ENCODE data around the gene MCF2L. TPM values are rescaled to one million over a fixed set of nuclear protein-coding genes. Genes with fewer than 3 reads are reported as not detected.
"Not testable (repeated sequence)": the region's sequence is repeated elsewhere in the genome, so short reads cannot be mapped to it uniquely, and the experiment has no call there.

Gene MCF2L
- polyA plus RNA-seq, 2 donors, result 10.9 to 19.4 TPM

- Histone ChIP-seq H3K27me3 (ENCODE audit: control insufficient read depth in 1 of 2, insufficient read depth in 2 of 2, low read length in 2 of 2) (no peaks in the 10 kb centered on the region), H3K4me1 (ENCODE audit: control insufficient read depth in 2 of 2, insufficient read depth in 2 of 2, low read length in 1 of 2) (no peaks in the 10 kb centered on the region), H3K4me3 (ENCODE audit: low read depth in 1 of 2, low read length in 2 of 2) (no peak overlapping the region), H3K9me3 (ENCODE audit: control insufficient read depth in 2 of 2, insufficient read depth in 1 of 2, low read depth in 1 of 2, low read length in 1 of 2) (no peaks in the 10 kb centered on the region), H3K36me3 (ENCODE audit: control insufficient read depth in 2 of 2, insufficient read depth in 2 of 2, low read length in 1 of 2) (no peaks in the 10 kb centered on the region), H3K27ac (ENCODE audit: low read depth in 2 of 2, low read length in 1 of 2) (no peak overlapping the region)
- WGBS, 2 donors, result 70 to 78% methylated on average over 12 of the region's 12 CpGs
Observed at GRCh38 chr13:113102727-113103126, 133.7 kb downstream of the MCF2L start.

GRCh38 chr13:113103646-113104045, 134.6 kb downstream of the MCF2L start:
- no peaks in the 10 kb centered on the region for H3K9me3 ChIP-seq (ENCODE audit: control insufficient read depth in 2 of 2, insufficient read depth in 1 of 2, low read depth in 1 of 2, low read length in 1 of 2)
- H3K27ac ChIP-seq (ENCODE audit: low read depth in 2 of 2, low read length in 1 of 2), result no peak overlapping the region
- 62% methylated on average over 8 to 9 of the region's 9 CpGs for WGBS, 2 donors
- no peaks in the 10 kb centered on the region for H3K4me1 ChIP-seq (ENCODE audit: control insufficient read depth in 2 of 2, insufficient read depth in 2 of 2, low read length in 1 of 2)
- no peak overlapping the region for H3K4me3 ChIP-seq (ENCODE audit: low read depth in 1 of 2, low read length in 2 of 2)
- H3K27me3 ChIP-seq (ENCODE audit: control insufficient read depth in 1 of 2, insufficient read depth in 2 of 2, low read length in 2 of 2), result no peaks in the 10 kb centered on the region
- H3K36me3 ChIP-seq (ENCODE audit: control insufficient read depth in 2 of 2, insufficient read depth in 2 of 2, low read length in 1 of 2), result no peaks in the 10 kb centered on the region

- WGBS, 2 donors, result 42 to 49% methylated on average over 17 of the region's 17 CpGs
- Histone ChIP-seq H3K27ac (ENCODE audit: low read depth in 2 of 2, low read length in 1 of 2) (no peak within 1 kb of the TSS), H3K9me3 (ENCODE audit: control insufficient read depth in 2 of 2, insufficient read depth in 1 of 2, low read depth in 1 of 2, low read length in 1 of 2) (peaks cover 0 to 4% of the 10 kb centered on the region in 2 donors), H3K4me3 (ENCODE audit: low read depth in 1 of 2, low read length in 2 of 2) (no peak within 1 kb of the TSS), H3K27me3 (ENCODE audit: control insufficient read depth in 1 of 2, insufficient read depth in 2 of 2, low read length in 2 of 2) (peaks cover 0 to 11% of the 10 kb centered on the region in 2 donors), H3K36me3 (ENCODE audit: control insufficient read depth in 2 of 2, insufficient read depth in 2 of 2, low read length in 1 of 2) (no peaks in the 10 kb centered on the region), H3K4me1 (ENCODE audit: control insufficient read depth in 2 of 2, insufficient read depth in 2 of 2, low read length in 1 of 2) (peaks cover 3 to 7% of the 10 kb centered on the region in 2 donors)
Observed at GRCh38 chr13:113105032-113105920, 136.3 kb downstream of the MCF2L start, which contains the start of gene F7. TSS of gene F7 (plus strand) at chr13:113105791. CDS start at chr13:113105842, 51 bp downstream.

GRCh38 chr13:113105921-113106452, 137.0 kb downstream of the MCF2L start:
- peaks cover 3 to 14% of the 10 kb centered on the region in 2 donors for H3K27me3 ChIP-seq (ENCODE audit: control insufficient read depth in 1 of 2, insufficient read depth in 2 of 2, low read length in 2 of 2)
- H3K27ac ChIP-seq (ENCODE audit: low read depth in 2 of 2, low read length in 1 of 2), result no peak overlapping the region
- H3K9me3 ChIP-seq (ENCODE audit: control insufficient read depth in 2 of 2, insufficient read depth in 1 of 2, low read depth in 1 of 2, low read length in 1 of 2), result peaks cover 0 to 4% of the 10 kb centered on the region in 2 donors
- peaks cover 8 to 11% of the 10 kb centered on the region in 2 donors for H3K4me1 ChIP-seq (ENCODE audit: control insufficient read depth in 2 of 2, insufficient read depth in 2 of 2, low read length in 1 of 2)
- H3K36me3 ChIP-seq (ENCODE audit: control insufficient read depth in 2 of 2, insufficient read depth in 2 of 2, low read length in 1 of 2), result no peaks in the 10 kb centered on the region
- no peak overlapping the region for H3K4me3 ChIP-seq (ENCODE audit: low read depth in 1 of 2, low read length in 2 of 2)
- WGBS, 2 donors, result 43 to 53% methylated on average over 16 of the region's 16 CpGs

GRCh38 chr13:113106711-113107351, 137.8 kb downstream of the MCF2L start:
- Histone ChIP-seq H3K27ac (ENCODE audit: low read depth in 2 of 2, low read length in 1 of 2) (no peak overlapping the region), H3K27me3 (ENCODE audit: control insufficient read depth in 1 of 2, insufficient read depth in 2 of 2, low read length in 2 of 2) (peaks cover 3 to 14% of the 10 kb centered on the region in 2 donors), H3K36me3 (ENCODE audit: control insufficient read depth in 2 of 2, insufficient read depth in 2 of 2, low read length in 1 of 2) (no peaks in the 10 kb centered on the region), H3K4me3 (ENCODE audit: low read depth in 1 of 2, low read length in 2 of 2) (no peak overlapping the region), H3K9me3 (ENCODE audit: control insufficient read depth in 2 of 2, insufficient read depth in 1 of 2, low read depth in 1 of 2, low read length in 1 of 2) (peaks cover 0 to 4% of the 10 kb centered on the region in 2 donors), H3K4me1 (ENCODE audit: control insufficient read depth in 2 of 2, insufficient read depth in 2 of 2, low read length in 1 of 2) (peaks cover 8 to 11% of the 10 kb centered on the region in 2 donors)
- 76 to 80% methylated on average over 21 to 25 of the region's 25 CpGs for WGBS, 2 donors

- 96 to 98% methylated on average over 10 to 26 of the region's 27 CpGs for WGBS, 2 donors
- peaks cover 3 to 14% of the 10 kb centered on the region in 2 donors for H3K27me3 ChIP-seq (ENCODE audit: control insufficient read depth in 1 of 2, insufficient read depth in 2 of 2, low read length in 2 of 2)
- H3K27ac ChIP-seq (ENCODE audit: low read depth in 2 of 2, low read length in 1 of 2); H3K36me3 ChIP-seq (ENCODE audit: control insufficient read depth in 2 of 2, insufficient read depth in 2 of 2, low read length in 1 of 2); H3K9me3 ChIP-seq (ENCODE audit: control insufficient read depth in 2 of 2, insufficient read depth in 1 of 2, low read depth in 1 of 2, low read length in 1 of 2); H3K4me3 ChIP-seq (ENCODE audit: low read depth in 1 of 2, low read length in 2 of 2): not testable (repeated sequence)
- peaks cover 8 to 11% of the 10 kb centered on the region in 2 donors for H3K4me1 ChIP-seq (ENCODE audit: control insufficient read depth in 2 of 2, insufficient read depth in 2 of 2, low read length in 1 of 2)
Observed at GRCh38 chr13:113108521-113108920, 139.5 kb downstream of the MCF2L start.

- Histone ChIP-seq H3K4me1 (ENCODE audit: control insufficient read depth in 2 of 2, insufficient read depth in 2 of 2, low read length in 1 of 2) (peaks cover 8 to 11% of the 10 kb centered on the region in 2 donors), H3K27me3 (ENCODE audit: control insufficient read depth in 1 of 2, insufficient read depth in 2 of 2, low read length in 2 of 2) (peaks cover 3 to 14% of the 10 kb centered on the region in 2 donors), H3K4me3 (ENCODE audit: low read depth in 1 of 2, low read length in 2 of 2) (peak overlapping the region in 1 of 2 donors; percentile 43), H3K9me3 (ENCODE audit: control insufficient read depth in 2 of 2, insufficient read depth in 1 of 2, low read depth in 1 of 2, low read length in 1 of 2) (peaks cover 0 to 4% of the 10 kb centered on the region in 2 donors), H3K27ac (ENCODE audit: low read depth in 2 of 2, low read length in 1 of 2) (no peak overlapping the region), H3K36me3 (ENCODE audit: control insufficient read depth in 2 of 2, insufficient read depth in 2 of 2, low read length in 1 of 2) (no peaks in the 10 kb centered on the region)
- 20 to 38% methylated on average over 61 to 73 of the region's 73 CpGs for WGBS, 2 donors
Observed at GRCh38 chr13:113109151-113110047, 140.4 kb downstream of the MCF2L start.

- H3K36me3 ChIP-seq (ENCODE audit: control insufficient read depth in 2 of 2, insufficient read depth in 2 of 2, low read length in 1 of 2), result no peaks in the 10 kb centered on the region
- 3 to 4% methylated on average over 60 to 99 of the region's 99 CpGs for WGBS, 2 donors
- H3K4me1 ChIP-seq (ENCODE audit: control insufficient read depth in 2 of 2, insufficient read depth in 2 of 2, low read length in 1 of 2), result peaks cover 8 to 11% of the 10 kb centered on the region in 2 donors
- no peak overlapping the region for H3K27ac ChIP-seq (ENCODE audit: low read depth in 2 of 2, low read length in 1 of 2)
- H3K4me3 ChIP-seq (ENCODE audit: low read depth in 1 of 2, low read length in 2 of 2), result peak overlapping the region; percentile 26 to 43
- peaks cover 0 to 4% of the 10 kb centered on the region in 2 donors for H3K9me3 ChIP-seq (ENCODE audit: control insufficient read depth in 2 of 2, insufficient read depth in 1 of 2, low read depth in 1 of 2, low read length in 1 of 2)
- H3K27me3 ChIP-seq (ENCODE audit: control insufficient read depth in 1 of 2, insufficient read depth in 2 of 2, low read length in 2 of 2), result peaks cover 3 to 14% of the 10 kb centered on the region in 2 donors
Observed at GRCh38 chr13:113110048-113110851, 141.2 kb downstream of the MCF2L start.

All from esophagus (tissue), 2 donors.